Neural cell (in vitro differentiated cells): ENCODE data around the gene TSPAN32. TPM values are rescaled to one million over a fixed set of nuclear protein-coding genes. Genes with fewer than 3 reads are reported as not detected.

Source experiments
- H2AFZ ChIP-seq: fragments of 200-600, 300-800 bp; sonication (generic), shearing (Covaris generic); 2 replicates; pipeline ENCODE4 v1.6.0; 2014; ENCODE audit warnings: low read depth, mild to moderate bottlenecking, antibody characterized with exemption, low read length, moderate library complexity
- H3F3A ChIP-seq: fragments of 200-600 bp; shearing (Covaris generic); 2 replicates; pipeline ENCODE4 v1.6.1; 2016; ENCODE audit warnings: mild to moderate bottlenecking, moderate library complexity, mixed read lengths, antibody characterized with exemption, low read length; ENCODE audit not compliant: insufficient read depth, poor library complexity, severe bottlenecking
- H3K27ac ChIP-seq: fragments of 200-600, 300-800 bp; sonication (generic), shearing (Covaris generic); 2 replicates; pipeline ENCODE4 v1.5.1; 2014; ENCODE audit warnings: mild to moderate bottlenecking, low read length, moderate library complexity
- H3K27me3 ChIP-seq: fragments of 300-800, 200-600 bp; sonication (generic), shearing (Covaris generic); 2 replicates; pipeline ENCODE4 v1.6.0; 2014; ENCODE audit warnings: mild to moderate bottlenecking, low read depth, low read length, moderate library complexity; ENCODE audit not compliant: insufficient read depth
- H3K36me3 ChIP-seq: fragments of 300-800, 200-600 bp; sonication (generic), shearing (Covaris generic); 2 replicates; pipeline ENCODE4 v1.5.1; 2014; ENCODE audit warnings: mild to moderate bottlenecking, antibody characterized with exemption, low read length, moderate library complexity; ENCODE audit not compliant: insufficient read depth
- H3K4me2 ChIP-seq: fragments of 300-800, 200-600 bp; sonication (generic), shearing (Covaris generic); 2 replicates; pipeline ENCODE4 v1.6.0; 2014; ENCODE audit warnings: mild to moderate bottlenecking, low read length
- H3K4me3 ChIP-seq: fragments of 300-800, 200-600 bp; sonication (generic), shearing (Covaris generic); 2 replicates; pipeline ENCODE4 v1.5.1; 2014; ENCODE audit warnings: mild to moderate bottlenecking, low read length, moderate library complexity
- H3K79me2 ChIP-seq: fragments of 200-600 bp; shearing (Covaris generic); replicated peaks from 2 replicates; pipeline ENCODE4 v1.6.0; 2014; ENCODE audit warnings: mild to moderate bottlenecking, low read length, moderate library complexity; ENCODE audit not compliant: insufficient read depth
- H3K9ac ChIP-seq: fragments of 300-800, 200-600 bp; sonication (generic), shearing (Covaris generic); 2 replicates; pipeline ENCODE4 v1.6.1; 2016; ENCODE audit warnings: mild to moderate bottlenecking, low read length, mixed read lengths
- H3K9me2 ChIP-seq: fragments of 200-600 bp; shearing (Covaris generic); 2 replicates; pipeline ENCODE4 v1.6.1; 2016; ENCODE audit warnings: mild to moderate bottlenecking, low read length, mixed read lengths; ENCODE audit not compliant: insufficient read depth
- H3K9me3 ChIP-seq: fragments of 200-600, 300-800 bp; sonication (generic), shearing (Covaris generic); 2 replicates; pipeline ENCODE4 v1.6.1; 2016; ENCODE audit warnings: mild to moderate bottlenecking, mixed run types, low read length, moderate library complexity, mixed read lengths
- H4K20me1 ChIP-seq: fragments of 200-600 bp; shearing (Covaris generic); 2 replicates; pipeline ENCODE4 v1.6.1; 2016; ENCODE audit warnings: mild to moderate bottlenecking, mixed run types; ENCODE audit not compliant: insufficient read depth
- EP300 ChIP-seq: fragments of 450-650 bp; conservative IDR thresholded peaks from 2 replicates; pipeline ENCODE4 v1.6.1; 2014; ENCODE audit warnings: antibody characterized with exemption, mild to moderate bottlenecking, moderate library complexity; ENCODE audit not compliant: poor library complexity, severe bottlenecking
- EZH2 ChIP-seq: fragments of 200-600, 300-800 bp; shearing (Covaris generic), sonication (generic); IDR thresholded peaks from 2 replicates; pipeline ENCODE4 v1.6.1; 2014; ENCODE audit warnings: antibody characterized with exemption, low read length, borderline replicate concordance, mild to moderate bottlenecking; ENCODE audit not compliant: insufficient read depth, poor library complexity, severe bottlenecking
- MXI1 ChIP-seq: fragments of 450-650 bp; conservative IDR thresholded peaks from 2 replicates; pipeline ENCODE4 v1.6.1; 2014; ENCODE audit warnings: antibody characterized with exemption, mild to moderate bottlenecking; ENCODE audit not compliant: poor library complexity, severe bottlenecking
- POLR2AphosphoS5 ChIP-seq: IDR thresholded peaks from 2 replicates; pipeline ENCODE4 v1.6.1; 2012
- RAD21 ChIP-seq: fragments of 450-650 bp; conservative IDR thresholded peaks from 2 replicates; pipeline ENCODE4 v1.6.1; 2014; ENCODE audit warnings: antibody characterized with exemption, mild to moderate bottlenecking, moderate library complexity
- SMC3 ChIP-seq: fragments of 450-650 bp; conservative IDR thresholded peaks from 2 replicates; pipeline ENCODE4 v1.6.1; 2014; ENCODE audit warnings: antibody characterized with exemption, mild to moderate bottlenecking, moderate library complexity; ENCODE audit not compliant: poor library complexity
- TAF1 ChIP-seq: IDR thresholded peaks from 2 replicates; pipeline ENCODE4 v1.6.1; 2012; ENCODE audit warnings: low read depth
- polyA plus RNA-seq: library from polyadenylated mRNA; depleted of rRNA; stranded (reverse); fragments of >200 nt; gene quantifications from 2 replicates; pipeline ENCODE4 v1.2.3, GENCODE V29; 2014
- TF ChIP-seq, protein P1 (sequence below): fragments of 450-650 bp; IDR thresholded peaks from 2 replicates; pipeline ENCODE4 v1.5.1; 2014; ENCODE audit warnings: antibody characterized with exemption, mild to moderate bottlenecking, moderate library complexity; ENCODE audit not compliant: poor library complexity, severe bottlenecking
- TF ChIP-seq, protein P2 (sequence below): IDR thresholded peaks from 2 replicates; pipeline ENCODE4 v1.6.1; 2012; ENCODE audit warnings: borderline replicate concordance

TSPAN32 gene
- polyA plus RNA-seq, 1 donor from 2014 or later, result not detected

DNA sequence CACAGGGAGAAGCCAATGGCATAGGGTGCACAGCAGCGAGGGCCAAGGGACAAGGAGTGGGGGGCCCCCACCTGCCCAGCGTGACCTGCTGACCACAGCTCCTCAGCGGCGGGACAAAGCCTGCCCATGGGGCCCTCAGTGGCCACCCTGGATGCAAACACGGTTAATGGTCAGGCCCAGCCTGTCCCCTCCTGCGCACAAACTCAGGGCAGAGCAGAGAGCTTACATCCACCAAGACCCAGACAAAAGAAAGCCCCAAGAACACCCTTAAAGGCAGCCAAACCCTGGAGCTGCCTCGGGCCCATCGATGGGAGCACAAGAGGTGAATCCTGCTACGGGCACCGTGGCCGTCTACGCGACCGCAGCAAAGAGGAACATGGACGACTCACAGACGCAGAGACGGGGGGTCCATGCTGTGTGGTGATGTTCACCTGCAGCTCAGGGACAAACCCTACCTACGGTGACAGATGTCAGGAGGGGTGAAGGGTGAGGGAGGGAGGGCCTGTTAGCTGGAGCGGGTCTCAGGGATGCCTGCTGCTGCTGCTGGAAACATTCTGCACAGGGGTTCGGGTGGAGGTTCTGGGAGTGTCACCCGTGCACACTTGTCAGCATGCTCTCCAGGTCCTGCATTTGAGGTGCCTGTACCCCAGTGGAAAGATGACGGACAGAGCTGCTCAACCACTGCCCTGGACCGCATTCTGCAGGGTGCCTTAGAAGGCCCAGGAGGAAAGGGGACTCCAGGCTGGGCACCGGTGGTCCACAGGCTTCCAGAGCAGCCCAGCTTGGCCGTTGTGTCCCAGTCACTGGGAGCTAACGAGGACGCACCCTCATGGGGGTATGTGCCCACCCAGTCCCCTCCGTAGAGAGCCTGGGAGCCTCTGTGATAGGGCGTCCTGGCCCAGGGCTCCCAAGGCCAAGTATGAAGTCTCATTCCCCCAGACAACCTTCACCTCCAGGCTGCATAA, 43.0 kb upstream of the TSPAN32 start:
- no peaks in the 10 kb centered on the region for H3K79me2 ChIP-seq
- H3K9me3 ChIP-seq, result no peaks in the 10 kb centered on the region
- no peak overlapping the region for H3K9ac ChIP-seq
- no peaks in the 10 kb centered on the region for H3K27me3 ChIP-seq
- H4K20me1 ChIP-seq, result no peaks in the 10 kb centered on the region
- H2AFZ ChIP-seq, result no peak overlapping the region
- no peaks in the 10 kb centered on the region for H3K9me2 ChIP-seq
- H3K4me3 ChIP-seq, result no peak overlapping the region
- H3K36me3 ChIP-seq, result no peaks in the 10 kb centered on the region
- H3F3A ChIP-seq, result no peaks in the 10 kb centered on the region
- H3K27ac ChIP-seq, result no peak overlapping the region
- no peak overlapping the region for H3K4me2 ChIP-seq
- TF ChIP-seq EP300, result no peak
- TF ChIP-seq SMC3, result no peak
- TF ChIP-seq POLR2AphosphoS5, result no peak
- TF ChIP-seq MXI1, result no peak
- TF ChIP-seq EZH2, result no peak
- TF ChIP-seq, protein P1, sequence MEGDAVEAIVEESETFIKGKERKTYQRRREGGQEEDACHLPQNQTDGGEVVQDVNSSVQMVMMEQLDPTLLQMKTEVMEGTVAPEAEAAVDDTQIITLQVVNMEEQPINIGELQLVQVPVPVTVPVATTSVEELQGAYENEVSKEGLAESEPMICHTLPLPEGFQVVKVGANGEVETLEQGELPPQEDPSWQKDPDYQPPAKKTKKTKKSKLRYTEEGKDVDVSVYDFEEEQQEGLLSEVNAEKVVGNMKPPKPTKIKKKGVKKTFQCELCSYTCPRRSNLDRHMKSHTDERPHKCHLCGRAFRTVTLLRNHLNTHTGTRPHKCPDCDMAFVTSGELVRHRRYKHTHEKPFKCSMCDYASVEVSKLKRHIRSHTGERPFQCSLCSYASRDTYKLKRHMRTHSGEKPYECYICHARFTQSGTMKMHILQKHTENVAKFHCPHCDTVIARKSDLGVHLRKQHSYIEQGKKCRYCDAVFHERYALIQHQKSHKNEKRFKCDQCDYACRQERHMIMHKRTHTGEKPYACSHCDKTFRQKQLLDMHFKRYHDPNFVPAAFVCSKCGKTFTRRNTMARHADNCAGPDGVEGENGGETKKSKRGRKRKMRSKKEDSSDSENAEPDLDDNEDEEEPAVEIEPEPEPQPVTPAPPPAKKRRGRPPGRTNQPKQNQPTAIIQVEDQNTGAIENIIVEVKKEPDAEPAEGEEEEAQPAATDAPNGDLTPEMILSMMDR, result no peak
- no peak for TF ChIP-seq TAF1
- TF ChIP-seq, protein P2, sequence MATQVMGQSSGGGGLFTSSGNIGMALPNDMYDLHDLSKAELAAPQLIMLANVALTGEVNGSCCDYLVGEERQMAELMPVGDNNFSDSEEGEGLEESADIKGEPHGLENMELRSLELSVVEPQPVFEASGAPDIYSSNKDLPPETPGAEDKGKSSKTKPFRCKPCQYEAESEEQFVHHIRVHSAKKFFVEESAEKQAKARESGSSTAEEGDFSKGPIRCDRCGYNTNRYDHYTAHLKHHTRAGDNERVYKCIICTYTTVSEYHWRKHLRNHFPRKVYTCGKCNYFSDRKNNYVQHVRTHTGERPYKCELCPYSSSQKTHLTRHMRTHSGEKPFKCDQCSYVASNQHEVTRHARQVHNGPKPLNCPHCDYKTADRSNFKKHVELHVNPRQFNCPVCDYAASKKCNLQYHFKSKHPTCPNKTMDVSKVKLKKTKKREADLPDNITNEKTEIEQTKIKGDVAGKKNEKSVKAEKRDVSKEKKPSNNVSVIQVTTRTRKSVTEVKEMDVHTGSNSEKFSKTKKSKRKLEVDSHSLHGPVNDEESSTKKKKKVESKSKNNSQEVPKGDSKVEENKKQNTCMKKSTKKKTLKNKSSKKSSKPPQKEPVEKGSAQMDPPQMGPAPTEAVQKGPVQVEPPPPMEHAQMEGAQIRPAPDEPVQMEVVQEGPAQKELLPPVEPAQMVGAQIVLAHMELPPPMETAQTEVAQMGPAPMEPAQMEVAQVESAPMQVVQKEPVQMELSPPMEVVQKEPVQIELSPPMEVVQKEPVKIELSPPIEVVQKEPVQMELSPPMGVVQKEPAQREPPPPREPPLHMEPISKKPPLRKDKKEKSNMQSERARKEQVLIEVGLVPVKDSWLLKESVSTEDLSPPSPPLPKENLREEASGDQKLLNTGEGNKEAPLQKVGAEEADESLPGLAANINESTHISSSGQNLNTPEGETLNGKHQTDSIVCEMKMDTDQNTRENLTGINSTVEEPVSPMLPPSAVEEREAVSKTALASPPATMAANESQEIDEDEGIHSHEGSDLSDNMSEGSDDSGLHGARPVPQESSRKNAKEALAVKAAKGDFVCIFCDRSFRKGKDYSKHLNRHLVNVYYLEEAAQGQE, result no peak
- no peak for TF ChIP-seq RAD21

DNA sequence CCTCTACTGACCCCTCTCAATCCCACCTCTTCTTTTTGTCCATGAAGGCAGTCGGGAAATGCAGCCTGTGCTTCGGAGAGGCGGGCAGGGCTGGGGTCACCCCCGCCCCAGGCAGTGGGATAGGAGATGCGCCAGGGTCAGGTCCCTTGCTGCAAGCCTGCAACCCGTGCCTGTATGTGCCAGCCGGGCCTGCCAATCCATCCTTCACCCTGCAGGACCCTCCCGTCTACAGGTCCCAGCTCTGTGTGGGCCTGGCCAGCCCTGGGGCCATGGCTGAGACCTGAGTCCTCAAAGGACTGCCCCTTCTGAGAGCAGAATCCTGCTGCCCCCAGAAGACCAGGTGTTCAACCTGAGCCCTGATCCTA, 42.4 kb upstream of the TSPAN32 start:
- Histone ChIP-seq H3K36me3 (no peaks in the 10 kb centered on the region), H2AFZ (no peak overlapping the region), H3K9me2 (no peaks in the 10 kb centered on the region), H3K27ac (no peak overlapping the region), H3F3A (no peaks in the 10 kb centered on the region), H3K9ac (no peak overlapping the region), H3K79me2 (no peaks in the 10 kb centered on the region), H3K4me3 (no peak overlapping the region), H3K27me3 (no peaks in the 10 kb centered on the region), H3K9me3 (no peaks in the 10 kb centered on the region), H4K20me1 (no peaks in the 10 kb centered on the region), H3K4me2 (no peak overlapping the region)
- TF ChIP-seq, protein P1, result no peak
- TF ChIP-seq EP300 (no peak), TAF1 (no peak), MXI1 (no peak), SMC3 (no peak), POLR2AphosphoS5 (no peak), EZH2 (no peak), RAD21 (no peak)
- TF ChIP-seq, protein P2, result no peak
